ENCODE results near the gene SPTLC1. TPM values are rescaled to one million over a fixed set of nuclear protein-coding genes. Genes with fewer than 3 reads are reported as not detected.

The SPTLC1 gene
- total and polyA plus RNA-seq, 2 of the 8 experiments (the other 6 are each of a cell fraction or from before 2014, with no cell fraction given): 34.2 to 62.1 TPM

DNA sequence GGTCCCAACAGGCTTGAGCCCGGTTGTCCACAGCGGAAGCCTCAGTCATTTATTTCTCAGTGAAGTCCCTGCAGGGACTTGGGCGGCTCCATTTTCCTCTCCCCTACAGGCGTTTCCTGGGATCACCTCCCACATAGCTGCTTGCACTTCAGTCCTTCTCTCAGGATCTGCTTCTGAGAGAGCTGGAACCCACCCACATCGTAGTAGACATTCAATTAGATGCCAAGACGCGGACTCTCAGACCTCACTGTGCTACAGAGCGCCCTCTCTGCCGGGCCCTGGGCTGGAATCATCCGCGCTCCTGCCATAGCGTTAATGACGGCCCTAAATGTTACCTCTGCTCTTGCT lies 111.2 kb downstream of the SPTLC1 start:
- no peak overlapping the region for H3K27ac ChIP-seq (ENCODE audit: low read depth, low read length)
- H2BK12ac ChIP-seq (ENCODE audit: low read depth, low read length): no peak overlapping the region
- no peak overlapping the region for H3K14ac ChIP-seq (ENCODE audit: insufficient read length)
- H4K8ac ChIP-seq (ENCODE audit: extremely low read depth, insufficient read depth, low read length): no peak overlapping the region
- no peaks in the 10 kb centered on the region for H3K36me3 ChIP-seq (ENCODE audit: control insufficient read depth in 2 of 4, insufficient read depth in 4 of 4, low read length in 3 of 4)
- H4K20me1 ChIP-seq (replicated peaks in 1 of 2; ENCODE audit: control insufficient read depth in 1 of 2, insufficient read depth in 2 of 2, low read length in 2 of 2): no peaks in the 10 kb centered on the region
- H2BK120ac ChIP-seq (replicated peaks; ENCODE audit: low read depth, low read length): no peak overlapping the region
- CTCF ChIA-PET (ENCODE audit: partially characterized antibody): interaction anchor here (0.9 to 4.5 kb wide), 6 partner anchors 10 to 270 kb away, joined by 3 to 16 read pairs (median 6); no protein-coding TSS in a partner anchor
- WGBS, 2 experiments (ENCODE audit: extremely low coverage in 1 of 2, insufficient coverage in 1 of 2, insufficient read length in 1 of 2, insufficient replicate concordance in 2 of 2, low coverage in 1 of 2, low lambda C conversion rate in 2 of 2, missing lambda C conversion rate in 1 of 2): 94% methylated on average over 13 of the region's 13 CpGs; no CpG with 5 or more reads in 1 of the 2 experiments
- no peak overlapping the region for H3K4ac ChIP-seq (replicated peaks; ENCODE audit: insufficient read length, low read depth, low read length)
- H3K79me2 ChIP-seq (ENCODE audit: control insufficient read depth in 1 of 2, insufficient read depth in 2 of 2, low read length in 2 of 2): no peaks in the 10 kb centered on the region
- no peak overlapping the region; the same call in 1 of the 2 replicates for H3K18ac ChIP-seq (ENCODE audit: extremely low read depth, low read length)
- H4K91ac ChIP-seq (replicated peaks; ENCODE audit: insufficient read length, low read length): no peak overlapping the region
- no peak for FAIRE-seq
- H3K79me1 ChIP-seq (ENCODE audit: low read depth, low read length): no peaks in the 10 kb centered on the region
- DNase-seq (ENCODE audit: low read depth in 1 of 2, low spot score in 2 of 2): peak in 1 of 2 experiments; percentile 50
- no peak overlapping the region for H2AK5ac ChIP-seq (ENCODE audit: low read depth, low read length)
- H2BK20ac ChIP-seq (ENCODE audit: low read length): no peak overlapping the region
- no peak overlapping the region for H2BK5ac ChIP-seq (ENCODE audit: low read depth, low read length)
- no peak overlapping the region for H3K9ac ChIP-seq (replicated peaks in 1 of 4; ENCODE audit: extremely low read depth in 1 of 4, low read depth in 3 of 4, low read length in 3 of 4)
- no peak overlapping the region for H3K4me3 ChIP-seq (ENCODE audit: extremely low read depth in 1 of 4, insufficient read depth in 2 of 4, low read depth in 3 of 4, low read length in 4 of 4)
- no peaks in the 10 kb centered on the region; a peak in 1 of 4 replicates for H3K9me3 ChIP-seq (ENCODE audit: insufficient read depth in 2 of 2, low read depth in 1 of 2, low read length in 1 of 2)
- no peak overlapping the region for H3K4me2 ChIP-seq (ENCODE audit: insufficient read depth in 1 of 2, low read depth in 2 of 2, low read length in 2 of 2)
- peak overlapping the region; percentile 24; the same call in 1 of the 2 replicates for H2AFZ ChIP-seq (ENCODE audit: low read length)
- H3K4me1 ChIP-seq (replicated peaks in 1 of 4; ENCODE audit: control insufficient read depth in 3 of 4, insufficient read depth in 4 of 4, low read length in 3 of 4): no peaks in the 10 kb centered on the region
- no peaks in the 10 kb centered on the region for H3K27me3 ChIP-seq (replicated peaks in 1 of 4; ENCODE audit: control insufficient read depth in 3 of 4, extremely low read depth in 1 of 4, insufficient read depth in 3 of 4, low read length in 3 of 4)
- POLR2A ChIA-PET (ENCODE audit: partially characterized antibody): no interaction called here
- no peak overlapping the region for H2BK15ac ChIP-seq (ENCODE audit: low read length)
- no peak overlapping the region for H3K23ac ChIP-seq (ENCODE audit: insufficient read length)
- no peaks in the 10 kb centered on the region for H3K23me2 ChIP-seq (ENCODE audit: low read depth, low read length)
- no peak overlapping the region for H4K5ac ChIP-seq (ENCODE audit: insufficient read length, low read depth, low read length)
- H3K56ac ChIP-seq (replicated peaks; ENCODE audit: insufficient read length, low read depth, low read length): no peak overlapping the region
- TF ChIP-seq RAD21 (IDR thresholded peaks at IDR 0.05 in 1 of 2, conservative IDR thresholded peaks at IDR 0.05 in 1 of 2; ENCODE audit: low read depth in 2 of 2, low read length in 2 of 2): peak in 1 of 2 experiments; percentile 16; a peak in 1 of 4 replicates
- no peak for TF ChIP-seq TBP (IDR thresholded peaks at IDR 0.05; ENCODE audit: low read depth, low read length)
- TF ChIP-seq, protein P1, sequence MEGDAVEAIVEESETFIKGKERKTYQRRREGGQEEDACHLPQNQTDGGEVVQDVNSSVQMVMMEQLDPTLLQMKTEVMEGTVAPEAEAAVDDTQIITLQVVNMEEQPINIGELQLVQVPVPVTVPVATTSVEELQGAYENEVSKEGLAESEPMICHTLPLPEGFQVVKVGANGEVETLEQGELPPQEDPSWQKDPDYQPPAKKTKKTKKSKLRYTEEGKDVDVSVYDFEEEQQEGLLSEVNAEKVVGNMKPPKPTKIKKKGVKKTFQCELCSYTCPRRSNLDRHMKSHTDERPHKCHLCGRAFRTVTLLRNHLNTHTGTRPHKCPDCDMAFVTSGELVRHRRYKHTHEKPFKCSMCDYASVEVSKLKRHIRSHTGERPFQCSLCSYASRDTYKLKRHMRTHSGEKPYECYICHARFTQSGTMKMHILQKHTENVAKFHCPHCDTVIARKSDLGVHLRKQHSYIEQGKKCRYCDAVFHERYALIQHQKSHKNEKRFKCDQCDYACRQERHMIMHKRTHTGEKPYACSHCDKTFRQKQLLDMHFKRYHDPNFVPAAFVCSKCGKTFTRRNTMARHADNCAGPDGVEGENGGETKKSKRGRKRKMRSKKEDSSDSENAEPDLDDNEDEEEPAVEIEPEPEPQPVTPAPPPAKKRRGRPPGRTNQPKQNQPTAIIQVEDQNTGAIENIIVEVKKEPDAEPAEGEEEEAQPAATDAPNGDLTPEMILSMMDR (IDR thresholded peaks at IDR 0.05; ENCODE audit: control extremely low read depth in 1 of 3, insufficient read depth in 1 of 3, low read depth in 1 of 3, low read length in 3 of 3): peak in 2 of 3 experiments; percentile 6 to 13; a peak in 3 of 4 replicates
- TF ChIP-seq FOSL1 (IDR thresholded peaks at IDR 0.05; ENCODE audit: insufficient read depth, low read depth, low read length): no peak
- TF ChIP-seq SIRT6 (IDR thresholded peaks at IDR 0.05; ENCODE audit: low read length): no peak
- no peak for TF ChIP-seq TAF1 (IDR thresholded peaks at IDR 0.05; ENCODE audit: low read depth, low read length)
- TF ChIP-seq SUZ12 (IDR thresholded peaks at IDR 0.05; ENCODE audit: low read length): no peak
- no peak for TF ChIP-seq POLR2A (IDR thresholded peaks at IDR 0.05; ENCODE audit: control extremely low read depth in 1 of 2, low read depth in 2 of 2, low read length in 2 of 2)
- TF ChIP-seq ASH2L (IDR thresholded peaks at IDR 0.05; ENCODE audit: low read length): no peak
- TF ChIP-seq, protein P2, sequence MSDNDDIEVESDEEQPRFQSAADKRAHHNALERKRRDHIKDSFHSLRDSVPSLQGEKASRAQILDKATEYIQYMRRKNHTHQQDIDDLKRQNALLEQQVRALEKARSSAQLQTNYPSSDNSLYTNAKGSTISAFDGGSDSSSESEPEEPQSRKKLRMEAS (IDR thresholded peaks at IDR 0.05): no peak
